ENCODE results near the gene KCNK16.

The KCNK16 gene

GRCh38 chr6:39295611-39296011, 26.9 kb downstream of the KCNK16 start:
- Histone ChIP-seq H3K4me2 (ENCODE audit: low read length) (no peak overlapping the region), H3K9me3 (ENCODE audit: insufficient read depth, low read length) (no peaks in the 10 kb centered on the region)
- TF ChIP-seq CTCF (IDR thresholded peaks at IDR 0.05; ENCODE audit: low read depth, low read length), result no peak
- no peak for TF ChIP-seq EZH2phosphoT487 (IDR thresholded peaks at IDR 0.05; ENCODE audit: low read depth)

GRCh38 chr6:39294899-39295298, 27.6 kb downstream of the KCNK16 start:
- Histone ChIP-seq H3K4me2 (ENCODE audit: low read length) (no peak overlapping the region), H3K27me3 (ENCODE audit: low read depth, low read length) (peaks cover 21% of the 10 kb centered on the region; the same call in 1 of the 2 replicates), H3K9ac (ENCODE audit: low read length) (no peak overlapping the region), H3K4me1 (ENCODE audit: low read length) (no peaks in the 10 kb centered on the region), H3K36me3 (replicated peaks; ENCODE audit: low read depth, low read length) (no peaks in the 10 kb centered on the region), H3K79me2 (ENCODE audit: low read length) (no peaks in the 10 kb centered on the region), H3K27ac (ENCODE audit: low read length) (no peak overlapping the region), H4K20me1 (ENCODE audit: insufficient read depth, low read length) (no peaks in the 10 kb centered on the region), H3K9me3 (ENCODE audit: insufficient read depth, low read length) (no peaks in the 10 kb centered on the region), H3K4me3 (ENCODE audit: low read length) (no peak overlapping the region), H2AFZ (ENCODE audit: low read depth, low read length) (no peak overlapping the region)
- TF ChIP-seq EZH2phosphoT487 (IDR thresholded peaks at IDR 0.05; ENCODE audit: low read depth), result no peak
- TF ChIP-seq CTCF (IDR thresholded peaks at IDR 0.05; ENCODE audit: low read depth, low read length), result no peak

More at GRCh38 chr6:39295611-39296011, 26.9 kb downstream of the KCNK16 start:
- no peaks in the 10 kb centered on the region for H3K79me2 ChIP-seq (ENCODE audit: low read length)
- no peak overlapping the region for H2AFZ ChIP-seq (ENCODE audit: low read depth, low read length)
- H3K36me3 ChIP-seq (replicated peaks; ENCODE audit: low read depth, low read length), result no peaks in the 10 kb centered on the region
- peaks cover 3% of the 10 kb centered on the region for H3K4me1 ChIP-seq (ENCODE audit: low read length)
- H3K9ac ChIP-seq (ENCODE audit: low read length), result no peak overlapping the region
- H3K27ac ChIP-seq (ENCODE audit: low read length), result no peak overlapping the region
- H4K20me1 ChIP-seq (ENCODE audit: insufficient read depth, low read length), result no peaks in the 10 kb centered on the region
- H3K4me3 ChIP-seq (ENCODE audit: low read length), result no peak overlapping the region
- H3K27me3 ChIP-seq (ENCODE audit: low read depth, low read length), result peaks cover 21% of the 10 kb centered on the region; the same call in 1 of the 2 replicates

- H3K4me1 ChIP-seq (ENCODE audit: low read length), result peaks cover 7% of the 10 kb centered on the region
Measured at GRCh38 chr6:39294133-39294532, 28.4 kb downstream of the KCNK16 start.

GRCh38 chr6:39292637-39293036, 29.9 kb downstream of the KCNK16 start:
- Histone ChIP-seq H3K36me3 (replicated peaks; ENCODE audit: low read depth, low read length) (no peaks in the 10 kb centered on the region), H3K9me3 (ENCODE audit: insufficient read depth, low read length) (no peaks in the 10 kb centered on the region), H3K27ac (ENCODE audit: low read length) (no peak overlapping the region), H3K4me1 (ENCODE audit: low read length) (peaks cover 7% of the 10 kb centered on the region), H4K20me1 (ENCODE audit: insufficient read depth, low read length) (no peaks in the 10 kb centered on the region), H3K27me3 (ENCODE audit: low read depth, low read length) (peaks cover 21% of the 10 kb centered on the region; the same call in 1 of the 2 replicates), H3K4me2 (ENCODE audit: low read length) (no peak overlapping the region), H3K79me2 (ENCODE audit: low read length) (no peaks in the 10 kb centered on the region), H3K9ac (ENCODE audit: low read length) (no peak overlapping the region), H3K4me3 (ENCODE audit: low read length) (no peak overlapping the region), H2AFZ (ENCODE audit: low read depth, low read length) (no peak overlapping the region)
- no peak for TF ChIP-seq EZH2phosphoT487 (IDR thresholded peaks at IDR 0.05; ENCODE audit: low read depth)

More at GRCh38 chr6:39294133-39294532, 28.4 kb downstream of the KCNK16 start:
- no peak overlapping the region for H3K27ac ChIP-seq (ENCODE audit: low read length)
- no peak overlapping the region for H3K9ac ChIP-seq (ENCODE audit: low read length)
- no peaks in the 10 kb centered on the region for H4K20me1 ChIP-seq (ENCODE audit: insufficient read depth, low read length)
- H2AFZ ChIP-seq (ENCODE audit: low read depth, low read length), result no peak overlapping the region
- no peaks in the 10 kb centered on the region for H3K36me3 ChIP-seq (replicated peaks; ENCODE audit: low read depth, low read length)
- peaks cover 21% of the 10 kb centered on the region; the same call in 1 of the 2 replicates for H3K27me3 ChIP-seq (ENCODE audit: low read depth, low read length)
- H3K79me2 ChIP-seq (ENCODE audit: low read length), result no peaks in the 10 kb centered on the region
- H3K4me2 ChIP-seq (ENCODE audit: low read length), result no peak overlapping the region
- no peak overlapping the region for H3K4me3 ChIP-seq (ENCODE audit: low read length)
- TF ChIP-seq CTCF (IDR thresholded peaks at IDR 0.05; ENCODE audit: low read depth, low read length) (no peak), EZH2phosphoT487 (IDR thresholded peaks at IDR 0.05; ENCODE audit: low read depth) (no peak)
- H3K9me3 ChIP-seq (ENCODE audit: insufficient read depth, low read length), result no peaks in the 10 kb centered on the region

Data from OCI-LY3 (cell line).